Transverse colon (tissue), 4 donors: Measurements from ENCODE around the gene ASCC2. TPM values are rescaled to one million over a fixed set of nuclear protein-coding genes. Genes with fewer than 3 reads are reported as not detected.

ENCODE experiments used
- DNase-seq: peaks from one replicate; pipeline ENCODE4 v3.0.0-alpha.2; 2019
- H3K27ac ChIP-seq, 4 donors: fragments of 200-600 bp; sonication (generic); 2 replicates each; pipeline ENCODE4 v1.5.1; 2016 to 2018; ENCODE audit warnings: inconsistent platforms in 4 of 4
- H3K27me3 ChIP-seq: fragments of 200-600 bp; sonication (generic); 2 replicates; pipeline ENCODE4 v1.5.1; 2017; ENCODE audit warnings: inconsistent platforms
- H3K36me3 ChIP-seq, 4 donors: fragments of 200-600 bp; sonication (generic); 2 replicates each; pipeline ENCODE4 v1.5.1; 2017 to 2019; ENCODE audit warnings: inconsistent platforms in 4 of 4
- H3K4me1 ChIP-seq, 4 donors: fragments of 200-600 bp; sonication (generic); 2 replicates each; pipeline ENCODE4 v1.5.1; 2017 to 2020; ENCODE audit warnings: inconsistent platforms in 4 of 4
- H3K4me3 ChIP-seq, 4 donors: fragments of 200-600 bp; sonication (generic); 1 replicate in 1 of 4; 2 replicates in 3 of 4; pipeline versions ENCODE4 v1.5.1 to v1.6.1; 2017 to 2019; ENCODE audit warnings: inconsistent platforms in 4 of 4
- H3K9me3 ChIP-seq, 2 donors: fragments of 200-600 bp; sonication (generic); 2 replicates each; pipeline ENCODE4 v1.5.1; 2017 to 2019; ENCODE audit warnings: inconsistent platforms in 2 of 2
- CTCF ChIP-seq, 5 experiments: fragments of 200-600 bp in 3 of 5; fragments of 450-650 bp in 2 of 5; sonication (generic) in 3 of 5; IDR thresholded peaks; 1 replicate in 2 of 5; 2 replicates in 3 of 5; pipeline ENCODE4 v1.5.1; 2016 to 2017; ENCODE audit warnings: antibody characterized with exemption in 5 of 5, inconsistent platforms in 3 of 5, mild to moderate bottlenecking in 2 of 5, moderate library complexity in 1 of 5
- EP300 ChIP-seq: sonication (generic); formaldehyde crosslinking; IDR thresholded peaks from one replicate; pipeline ENCODE4 v1.6.1; 2017; ENCODE audit warnings: antibody characterized with exemption, low read depth
- POLR2A ChIP-seq: fragments of 450-650 bp; IDR thresholded peaks from one replicate; pipeline ENCODE4 v1.6.1; 2016; ENCODE audit warnings: antibody characterized with exemption, mild to moderate bottlenecking, moderate library complexity
- POLR2AphosphoS5 ChIP-seq, 3 donors: sonication (generic); formaldehyde crosslinking; IDR thresholded peaks; one replicate each; pipeline ENCODE4 v1.6.1; 2016; ENCODE audit warnings: antibody characterized with exemption in 3 of 3
- WGBS, 2 donors: methylation state at CpG; one replicate each; pipeline ENCODE4 v1.1.5; 2018; ENCODE audit warnings: low coverage in 1 of 2; 5-methylcytosine and 5-hydroxymethylcytosine counted together
- in situ Hi-C, 4 donors: fragments of 200-750 bp; cut with MboI; loops; one replicate each; pipeline versions ENCODE4 v1.15.0 to v1.15.1; 2017; ENCODE audit warnings: low sequenced_read_pairs in 3 of 4, low pct_ligation_motif_present in 1 of 4, low pct_unique_long_range_greater_than_20kb in 1 of 4
- intact Hi-C: fragments of 100-400 bp; cut with DNase I; formaldehyde crosslinking; loops from one replicate; pipeline ENCODE4 v1.15.1; 2023; ENCODE audit warnings: low total_unique reads
- total RNA-seq, 4 donors: library from RNA; depleted of rRNA; stranded (reverse); fragments of >200 nt; gene quantifications; one replicate each; pipeline ENCODE4 v1.1.0, GENCODE V29; 2016

ASCC2 gene
- total RNA-seq, 4 donors from 2014 or later: 46.8 to 69.4 (median 62.2) TPM

GRCh38 chr22:29877620-29878019, 39.5 kb upstream of the ASCC2 start:
- Histone ChIP-seq H3K36me3 (no peaks in the 10 kb centered on the region), H3K9me3 (no peaks in the 10 kb centered on the region), H3K27ac (no peak overlapping the region), H3K4me3 (no peak overlapping the region), H3K27me3 (no peaks in the 10 kb centered on the region), H3K4me1 (peaks cover 0 to under 1% (median under 1%) of the 10 kb centered on the region in 4 donors)
- in situ Hi-C loops: loop anchor here in 1 of 4 donors (25.0 kb wide), 1 partner anchor 110 kb away; no protein-coding TSS in a partner anchor
- no peak for DNase-seq
- no peak for TF ChIP-seq CTCF (IDR thresholded peaks at IDR 0.05)
- intact Hi-C loops: no loop called here
- 74% methylated on average over 2 of the region's 2 CpGs; no CpG with 5 or more reads in 1 of the 2 donors for WGBS, 2 donors

GRCh38 chr22:29873943-29874342, 35.9 kb upstream of the ASCC2 start:
- in situ Hi-C loops: no loop called here
- Histone ChIP-seq H3K4me3 (no peak overlapping the region), H3K9me3 (no peaks in the 10 kb centered on the region), H3K36me3 (no peaks in the 10 kb centered on the region), H3K4me1 (peaks cover 0 to 7% (median 0%) of the 10 kb centered on the region in 4 donors), H3K27ac (no peak overlapping the region), H3K27me3 (no peaks in the 10 kb centered on the region)
- DNase-seq: no peak
- WGBS, 2 donors: 59 to 86% methylated on average over 2 of the region's 2 CpGs
- no peak for TF ChIP-seq EP300
- TF ChIP-seq POLR2AphosphoS5 (IDR thresholded peaks at IDR 0.05): no peak
- no peak for TF ChIP-seq CTCF (IDR thresholded peaks at IDR 0.05)
- no peak for TF ChIP-seq POLR2A
- intact Hi-C loops: no loop called here

- Histone ChIP-seq H3K4me1 (peaks cover 0 to 7% (median 0%) of the 10 kb centered on the region in 4 donors), H3K27me3 (no peaks in the 10 kb centered on the region), H3K4me3 (no peak overlapping the region), H3K9me3 (no peaks in the 10 kb centered on the region), H3K27ac (no peak overlapping the region), H3K36me3 (no peaks in the 10 kb centered on the region)
- in situ Hi-C loops (no loop called here), intact Hi-C loops (no loop called here)
- DNase-seq: no peak
- no peak for TF ChIP-seq EP300
- TF ChIP-seq CTCF (IDR thresholded peaks at IDR 0.05): no peak
- TF ChIP-seq POLR2A: no peak
- TF ChIP-seq POLR2AphosphoS5 (IDR thresholded peaks at IDR 0.05): no peak
- WGBS, 2 donors: 76 to 100% methylated on average over 1 to 5 of the region's 5 CpGs
Observed at GRCh38 chr22:29872989-29873388, 34.9 kb upstream of the ASCC2 start.

GRCh38 chr22:29872144-29872893, 34.2 kb upstream of the ASCC2 start:
- no peak for DNase-seq
- Histone ChIP-seq H3K4me1 (peaks cover 0 to 7% (median 0%) of the 10 kb centered on the region in 4 donors), H3K27ac (no peak overlapping the region), H3K36me3 (no peaks in the 10 kb centered on the region), H3K9me3 (no peaks in the 10 kb centered on the region), H3K4me3 (no peak overlapping the region), H3K27me3 (no peaks in the 10 kb centered on the region)
- intact Hi-C loops: no loop called here
- in situ Hi-C loops: no loop called here
- TF ChIP-seq POLR2A (no peak), EP300 (no peak), POLR2AphosphoS5 (IDR thresholded peaks at IDR 0.05) (no peak), CTCF (IDR thresholded peaks at IDR 0.05) (no peak)
- WGBS, 2 donors: 98% methylated on average over 3 of the region's 3 CpGs; no CpG with 5 or more reads in 1 of the 2 donors
